Peyer's patch (tissue), 4 donors: ENCODE results near the gene CYB561D2.

Experiments
- CTCF ChIP-seq, 6 experiments: fragments of 450-650 bp in 4 of 6; fragments of 200-600 bp in 2 of 6; sonication (generic) in 1 of 6; IDR thresholded peaks; one replicate each; pipeline ENCODE4 v1.5.1; 2017 to 2019; ENCODE audit warnings: antibody characterized with exemption in 6 of 6, mild to moderate bottlenecking in 3 of 6, moderate library complexity in 1 of 6
- POLR2A ChIP-seq, 2 donors: fragments of 450-650 bp; IDR thresholded peaks; one replicate each; pipeline ENCODE4 v1.5.1; 2017; ENCODE audit warnings: antibody characterized with exemption in 2 of 2, mild to moderate bottlenecking in 2 of 2, moderate library complexity in 2 of 2

GRCh38 chr3:50365842-50366220 is 15.2 kb downstream of the CYB561D2 start:
- TF ChIP-seq CTCF (IDR thresholded peaks at IDR 0.05): no peak
- no peak for TF ChIP-seq POLR2A (IDR thresholded peaks at IDR 0.05)
